Endothelial cell of umbilical vein (primary cell): ENCODE data around the gene ADARB2.

Experiments
- EZH2 ChIP-seq: IDR thresholded peaks from 2 replicates; pipeline ENCODE4 v1.6.1; 2012; ENCODE audit warnings: borderline replicate concordance, low read depth, mild to moderate bottlenecking, moderate library complexity, low read length, inconsistent platforms; ENCODE audit not compliant: severe bottlenecking
- FOS ChIP-seq: IDR thresholded peaks from 2 replicates; pipeline ENCODE4 v1.6.1; 2011; ENCODE audit warnings: mild to moderate bottlenecking, low read length, moderate library complexity, borderline replicate concordance; ENCODE audit not compliant: insufficient read depth
- GATA2 ChIP-seq: IDR thresholded peaks from 2 replicates; pipeline ENCODE4 v1.7.0; 2011; ENCODE audit warnings: low read depth, mild to moderate bottlenecking, moderate library complexity, mixed read lengths, low read length; ENCODE audit not compliant: insufficient read length, insufficient read depth
- JUN ChIP-seq: IDR thresholded peaks from 2 replicates; pipeline ENCODE4 v1.6.1; 2011; ENCODE audit warnings: borderline replicate concordance, low read depth; ENCODE audit not compliant: insufficient read length, insufficient read depth
- MYC ChIP-seq: IDR thresholded peaks from one replicate; pipeline ENCODE4 v1.6.1; 2011; ENCODE audit warnings: mild to moderate bottlenecking, low read depth, low read length
- POLR2A ChIP-seq: IDR thresholded peaks from 2 replicates; pipeline ENCODE4 v1.6.1; 2012; ENCODE audit warnings: low read depth, mild to moderate bottlenecking, control low read depth, low read length
- POLR2AphosphoS5 ChIP-seq: IDR thresholded peaks from 2 replicates; pipeline ENCODE4 v1.6.1; 2012; ENCODE audit warnings: low read depth, mild to moderate bottlenecking, control low read depth, low read length, moderate library complexity; ENCODE audit not compliant: insufficient read depth
- TF ChIP-seq, protein P1 (sequence below), 2 donors: IDR thresholded peaks; 1 replicate in 1 of 2; 2 replicates in 1 of 2; pipeline ENCODE4 v1.5.1; 2011; ENCODE audit warnings: low read length in 2 of 2, mild to moderate bottlenecking in 2 of 2, moderate library complexity in 2 of 2, control low read depth in 1 of 2, inconsistent platforms in 1 of 2, low read depth in 1 of 2; ENCODE audit not compliant: insufficient read depth in 1 of 2; ENCODE audit errors: extremely low read depth in 1 of 2
- TF ChIP-seq, protein P2 (sequence below): IDR thresholded peaks from 2 replicates; pipeline ENCODE4 v1.6.1; 2011; ENCODE audit not compliant: insufficient read depth, insufficient read length

DNA sequence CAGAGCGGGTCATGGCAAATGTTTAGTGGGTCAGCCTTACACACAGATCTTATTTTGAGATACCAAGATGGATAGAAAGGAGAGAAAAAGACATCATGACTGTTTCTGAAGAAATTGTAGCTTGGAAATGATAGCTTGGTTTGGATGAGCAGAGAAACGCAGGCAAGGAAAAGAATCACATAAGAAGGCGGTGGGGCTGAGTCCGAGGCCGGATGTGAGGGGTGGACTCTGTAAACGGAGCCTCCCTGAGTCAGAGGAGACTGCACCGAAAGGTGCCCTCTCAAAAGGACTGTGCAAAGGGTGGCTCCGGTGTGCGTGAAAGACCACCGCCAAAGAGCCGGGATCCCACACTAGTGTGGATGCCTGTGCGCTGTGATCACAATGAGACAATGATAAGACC, 53.7 kb downstream of the ADARB2 start:
- TF ChIP-seq, protein P1, sequence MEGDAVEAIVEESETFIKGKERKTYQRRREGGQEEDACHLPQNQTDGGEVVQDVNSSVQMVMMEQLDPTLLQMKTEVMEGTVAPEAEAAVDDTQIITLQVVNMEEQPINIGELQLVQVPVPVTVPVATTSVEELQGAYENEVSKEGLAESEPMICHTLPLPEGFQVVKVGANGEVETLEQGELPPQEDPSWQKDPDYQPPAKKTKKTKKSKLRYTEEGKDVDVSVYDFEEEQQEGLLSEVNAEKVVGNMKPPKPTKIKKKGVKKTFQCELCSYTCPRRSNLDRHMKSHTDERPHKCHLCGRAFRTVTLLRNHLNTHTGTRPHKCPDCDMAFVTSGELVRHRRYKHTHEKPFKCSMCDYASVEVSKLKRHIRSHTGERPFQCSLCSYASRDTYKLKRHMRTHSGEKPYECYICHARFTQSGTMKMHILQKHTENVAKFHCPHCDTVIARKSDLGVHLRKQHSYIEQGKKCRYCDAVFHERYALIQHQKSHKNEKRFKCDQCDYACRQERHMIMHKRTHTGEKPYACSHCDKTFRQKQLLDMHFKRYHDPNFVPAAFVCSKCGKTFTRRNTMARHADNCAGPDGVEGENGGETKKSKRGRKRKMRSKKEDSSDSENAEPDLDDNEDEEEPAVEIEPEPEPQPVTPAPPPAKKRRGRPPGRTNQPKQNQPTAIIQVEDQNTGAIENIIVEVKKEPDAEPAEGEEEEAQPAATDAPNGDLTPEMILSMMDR (IDR thresholded peaks at IDR 0.05; ENCODE audit: extremely low read depth in 1 of 2, insufficient read depth in 1 of 2, low read depth in 1 of 2, low read length in 2 of 2): no peak
- no peak for TF ChIP-seq POLR2AphosphoS5
- TF ChIP-seq EZH2: no peak
- TF ChIP-seq POLR2A: no peak
- TF ChIP-seq MYC: no peak
- no peak for TF ChIP-seq JUN
- TF ChIP-seq GATA2: no peak
- TF ChIP-seq, protein P2, sequence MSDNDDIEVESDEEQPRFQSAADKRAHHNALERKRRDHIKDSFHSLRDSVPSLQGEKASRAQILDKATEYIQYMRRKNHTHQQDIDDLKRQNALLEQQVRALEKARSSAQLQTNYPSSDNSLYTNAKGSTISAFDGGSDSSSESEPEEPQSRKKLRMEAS: no peak
- TF ChIP-seq FOS: no peak
